BJ (cell line): ENCODE measurements around the gene PGBD5. TPM values are rescaled to one million over a fixed set of nuclear protein-coding genes. Genes with fewer than 3 reads are reported as not detected.

Source experiments
- CTCF ChIA-PET: fragments of 350-600 bp; formaldehyde crosslinking; extraction: SDS; loops from one replicate; lab custom pipeline; 2021; ENCODE audit warnings: antibody characterized with exemption, inconsistent platforms; lab: Yijun Ruan, JAX
- POLR2A ChIA-PET: fragments of 300-600 bp; sonication (Branson Sonifier 250); formaldehyde crosslinking; extraction: SDS; loops from one replicate; lab custom pipeline; 2021; ENCODE audit warnings: antibody characterized with exemption; lab: Charles Lee
- DNase-seq: peaks from one replicate; pipeline ENCODE4 v3.0.0-alpha.2; 2011; ENCODE audit warnings: low read depth
- H3K27me3 ChIP-seq: 2 replicates; pipeline ENCODE4 v1.6.0; 2011; ENCODE audit warnings: low read length; ENCODE audit not compliant: control insufficient read depth, insufficient read depth
- H3K36me3 ChIP-seq: 2 replicates; pipeline ENCODE4 v1.5.1; 2011; ENCODE audit warnings: low read length; ENCODE audit not compliant: control insufficient read depth, insufficient read depth
- H3K4me3 ChIP-seq: 2 replicates; pipeline ENCODE4 v1.5.1; 2011; ENCODE audit warnings: low read depth, mild to moderate bottlenecking, control low read depth, low read length
- polyA plus RNA-seq: library from polyadenylated mRNA; depleted of rRNA; stranded (reverse); fragments of >200 nt; gene quantifications from 2 replicates; pipeline ENCODE4 v1.2.3, GENCODE V29; 2011
- TF ChIP-seq, protein P1 (sequence below): IDR thresholded peaks from 2 replicates; pipeline ENCODE4 v1.5.1; 2011; ENCODE audit warnings: low read depth, mild to moderate bottlenecking, control low read depth, inconsistent platforms, low read length, moderate library complexity; ENCODE audit not compliant: insufficient read depth

Gene PGBD5
- polyA plus RNA-seq, 1 experiment: 0.07 TPM

DNA sequence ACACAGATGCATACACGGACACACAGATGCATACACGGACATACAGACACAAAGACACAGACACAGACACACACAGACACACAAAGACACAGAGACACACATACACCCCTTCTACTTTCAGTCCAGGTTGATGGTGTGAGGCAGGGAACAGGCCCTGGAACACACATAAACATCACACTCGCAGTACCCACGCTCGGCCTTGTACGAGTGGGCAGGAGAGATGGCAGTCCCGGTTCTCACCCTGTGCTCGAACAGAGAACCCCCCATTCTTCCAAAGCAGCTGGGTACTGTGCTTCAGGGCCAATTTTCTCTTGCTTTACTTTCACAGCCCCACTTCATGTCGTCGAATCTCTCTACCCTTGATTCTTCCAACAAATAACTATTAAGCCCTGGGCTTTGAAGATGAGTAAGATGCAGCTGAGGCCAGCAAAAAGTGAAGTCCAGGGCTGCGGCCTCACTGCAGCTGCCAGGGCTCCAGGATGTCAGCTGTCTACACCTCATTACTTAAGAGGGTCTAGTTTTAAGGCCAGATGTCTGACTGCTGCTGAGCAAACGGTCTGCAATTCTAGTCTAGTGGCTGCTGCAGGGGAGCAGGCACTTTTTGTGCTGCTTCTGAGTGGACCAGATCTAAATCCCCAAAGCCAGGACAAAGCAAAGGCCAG lies 90.1 kb downstream of the PGBD5 start:
- POLR2A ChIA-PET: no interaction called here
- DNase-seq: no peak
- Histone ChIP-seq H3K36me3 (no peaks in the 10 kb centered on the region), H3K4me3 (no peak overlapping the region), H3K27me3 (no peaks in the 10 kb centered on the region)
- TF ChIP-seq, protein P1, sequence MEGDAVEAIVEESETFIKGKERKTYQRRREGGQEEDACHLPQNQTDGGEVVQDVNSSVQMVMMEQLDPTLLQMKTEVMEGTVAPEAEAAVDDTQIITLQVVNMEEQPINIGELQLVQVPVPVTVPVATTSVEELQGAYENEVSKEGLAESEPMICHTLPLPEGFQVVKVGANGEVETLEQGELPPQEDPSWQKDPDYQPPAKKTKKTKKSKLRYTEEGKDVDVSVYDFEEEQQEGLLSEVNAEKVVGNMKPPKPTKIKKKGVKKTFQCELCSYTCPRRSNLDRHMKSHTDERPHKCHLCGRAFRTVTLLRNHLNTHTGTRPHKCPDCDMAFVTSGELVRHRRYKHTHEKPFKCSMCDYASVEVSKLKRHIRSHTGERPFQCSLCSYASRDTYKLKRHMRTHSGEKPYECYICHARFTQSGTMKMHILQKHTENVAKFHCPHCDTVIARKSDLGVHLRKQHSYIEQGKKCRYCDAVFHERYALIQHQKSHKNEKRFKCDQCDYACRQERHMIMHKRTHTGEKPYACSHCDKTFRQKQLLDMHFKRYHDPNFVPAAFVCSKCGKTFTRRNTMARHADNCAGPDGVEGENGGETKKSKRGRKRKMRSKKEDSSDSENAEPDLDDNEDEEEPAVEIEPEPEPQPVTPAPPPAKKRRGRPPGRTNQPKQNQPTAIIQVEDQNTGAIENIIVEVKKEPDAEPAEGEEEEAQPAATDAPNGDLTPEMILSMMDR: no peak
- CTCF ChIA-PET: no interaction called here

- ChIA-PET CTCF (interaction anchor here (0.6 kb wide), 1 partner anchor 814 kb away, joined by 4 read pairs; no protein-coding TSS in a partner anchor), POLR2A (no interaction called here)
- H3K27me3 ChIP-seq: no peaks in the 10 kb centered on the region
- H3K36me3 ChIP-seq: no peaks in the 10 kb centered on the region
- TF ChIP-seq, protein P1: no peak
- DNase-seq: no peak
- H3K4me3 ChIP-seq: no peak overlapping the region
Observed at GRCh38 chr1:230334447-230334837, 91.7 kb downstream of the PGBD5 start.

DNA sequence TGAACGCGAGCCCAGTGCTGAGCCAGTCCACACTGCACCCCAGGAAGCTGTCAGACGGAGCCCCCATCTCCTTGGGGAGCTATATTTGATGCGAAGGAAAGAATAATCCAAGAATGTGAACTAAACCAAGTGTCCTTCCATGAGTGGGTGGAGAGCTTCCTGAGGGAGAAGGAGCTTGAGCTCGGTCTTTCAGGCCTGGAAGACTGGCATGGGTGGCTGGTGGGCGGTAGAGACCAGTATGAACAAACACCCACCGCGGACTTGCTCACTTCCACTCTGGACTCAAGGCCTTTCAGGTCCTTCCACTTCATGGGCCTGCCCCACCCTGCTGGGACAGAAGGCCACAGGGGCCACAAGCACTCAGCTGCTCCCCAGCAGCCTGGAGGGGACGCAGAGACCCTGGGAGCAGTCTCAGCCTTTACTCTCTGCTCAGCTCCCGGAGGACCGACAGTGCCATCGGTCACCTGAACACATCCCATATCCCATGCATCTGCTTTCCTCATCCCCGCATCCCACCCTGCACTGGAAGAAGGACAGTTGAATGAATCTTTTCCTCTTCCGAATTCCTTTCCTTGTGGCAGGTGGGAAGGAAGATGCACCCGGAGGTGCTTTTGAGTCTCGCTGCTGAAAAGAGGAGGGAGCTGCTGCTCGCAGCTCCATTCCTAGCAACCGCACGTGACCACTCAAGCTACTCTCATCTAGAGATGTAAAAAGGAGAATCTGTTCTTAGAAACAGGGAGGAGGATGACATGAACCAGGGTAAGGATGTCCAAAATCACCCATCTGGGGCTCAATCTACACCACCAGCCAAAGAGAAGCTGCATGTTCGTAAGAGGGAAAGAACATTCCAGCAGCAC lies 92.3 kb downstream of the PGBD5 start:
- ChIA-PET POLR2A (no interaction called here), CTCF (interaction anchor here (0.6 kb wide), 1 partner anchor 813 kb away, joined by 4 read pairs; no protein-coding TSS in a partner anchor)
- Histone ChIP-seq H3K4me3 (no peak overlapping the region), H3K27me3 (no peaks in the 10 kb centered on the region), H3K36me3 (no peaks in the 10 kb centered on the region)
- TF ChIP-seq, protein P1: no peak
- no peak for DNase-seq

DNA sequence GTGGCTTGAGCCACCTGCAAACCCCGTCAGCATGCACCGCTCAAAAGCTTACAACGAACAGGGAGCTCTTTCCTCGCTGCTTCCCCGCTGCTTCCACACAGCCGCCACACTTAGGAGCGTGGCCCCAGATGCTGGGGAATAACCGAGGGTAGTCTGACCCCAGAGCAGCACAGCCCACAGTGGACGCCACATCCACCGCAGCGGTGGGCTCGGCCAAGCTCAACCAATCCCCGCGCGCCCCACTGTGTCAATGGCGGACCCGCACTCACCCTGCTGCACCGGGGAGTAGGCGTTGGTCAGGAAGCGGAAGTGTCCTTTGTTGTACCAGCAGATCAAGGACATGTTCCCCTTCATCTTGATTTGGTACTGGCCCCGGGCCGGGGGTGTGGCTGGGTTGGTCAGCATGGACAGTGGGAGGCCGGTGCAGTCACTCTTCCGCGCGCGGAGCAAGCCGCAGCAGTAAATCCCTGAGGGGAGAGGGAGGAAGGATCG lies 93.5 kb downstream of the PGBD5 start:
- no peaks in the 10 kb centered on the region for H3K27me3 ChIP-seq
- no peak for DNase-seq
- H3K4me3 ChIP-seq: no peak overlapping the region
- POLR2A ChIA-PET: no interaction called here
- TF ChIP-seq, protein P1: no peak
- H3K36me3 ChIP-seq: no peaks in the 10 kb centered on the region
- CTCF ChIA-PET: no interaction called here

DNA sequence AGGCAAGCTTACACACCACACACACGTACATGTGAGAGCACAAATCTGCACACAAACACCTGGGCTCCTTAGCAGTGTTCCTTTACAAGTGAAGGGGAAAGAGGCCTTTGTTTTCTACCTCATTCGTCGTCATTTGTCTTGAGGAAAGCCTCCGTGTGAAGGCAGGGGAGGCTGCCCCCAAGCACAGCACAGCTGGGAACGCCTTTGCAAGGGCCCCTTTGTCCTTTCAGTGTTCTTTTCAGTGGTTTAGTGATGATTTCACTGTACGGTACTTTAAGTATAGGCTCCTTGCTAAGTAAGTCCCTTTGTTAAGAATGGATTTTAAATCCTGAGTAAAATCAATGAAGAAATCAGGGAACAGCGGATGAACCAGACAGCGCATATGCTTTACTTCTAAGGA lies 94.1 kb downstream of the PGBD5 start:
- no peaks in the 10 kb centered on the region for H3K36me3 ChIP-seq
- no peak for DNase-seq
- no peak overlapping the region for H3K4me3 ChIP-seq
- POLR2A ChIA-PET: no interaction called here
- TF ChIP-seq, protein P1: no peak
- CTCF ChIA-PET: no interaction called here
- no peaks in the 10 kb centered on the region for H3K27me3 ChIP-seq
